T-helper 1 cell treated with Interleukin-12 subunit alpha and Interleukin-12 subunit beta and Interleukin-4 antibody, amounts not matched to agents 30 μg/mL and 1 μg/mL, for 36 hours (primary cell): ENCODE results near the gene BAD.

Experiments used
- H3K27ac Mint-ChIP-seq: one replicate; pipeline ENCODE4 v1.8.0; 2021; ENCODE audit warnings: mild to moderate bottlenecking, mixed read lengths
- H3K27me3 Mint-ChIP-seq: one replicate; pipeline ENCODE4 v1.8.0; 2021; ENCODE audit warnings: low read depth, mixed read lengths
- H3K36me3 Mint-ChIP-seq: one replicate; pipeline ENCODE4 v1.8.0; 2021; ENCODE audit warnings: low read depth, mixed read lengths
- H3K4me1 Mint-ChIP-seq: one replicate; pipeline ENCODE4 v1.8.0; 2021; ENCODE audit warnings: low read depth, mixed read lengths
- H3K4me3 Mint-ChIP-seq: one replicate; pipeline ENCODE4 v1.8.0; 2021; ENCODE audit warnings: mild to moderate bottlenecking, moderate library complexity, mixed read lengths
- H3K9me3 Mint-ChIP-seq: one replicate; pipeline ENCODE4 v1.8.0; 2021; ENCODE audit warnings: mixed read lengths

BAD gene

GRCh38 chr11:64224891-64225607, 59.4 kb downstream of the BAD start:
- H3K4me1 Mint-ChIP-seq: peaks cover 20% of the 10 kb centered on the region
- H3K27ac Mint-ChIP-seq: peak overlapping the region; percentile 79
- peak overlapping the region; percentile 88 for H3K4me3 Mint-ChIP-seq
- peaks cover under 1% of the 10 kb centered on the region for H3K36me3 Mint-ChIP-seq
- no peaks in the 10 kb centered on the region for H3K9me3 Mint-ChIP-seq
- no peaks in the 10 kb centered on the region for H3K27me3 Mint-ChIP-seq

- Mint-ChIP-seq H3K27me3 (no peaks in the 10 kb centered on the region), H3K4me3 (peak overlapping the region; percentile 88), H3K9me3 (no peaks in the 10 kb centered on the region), H3K4me1 (peaks cover 14% of the 10 kb centered on the region), H3K27ac (peak overlapping the region; percentile 79), H3K36me3 (peaks cover 2% of the 10 kb centered on the region)
Observed at GRCh38 chr11:64224151-64224890, 60.1 kb downstream of the BAD start.

- H3K27ac Mint-ChIP-seq: no peak overlapping the region
- peaks cover 8% of the 10 kb centered on the region for H3K36me3 Mint-ChIP-seq
- no peaks in the 10 kb centered on the region for H3K27me3 Mint-ChIP-seq
- peaks cover 17% of the 10 kb centered on the region for H3K4me1 Mint-ChIP-seq
- H3K4me3 Mint-ChIP-seq: no peak overlapping the region
- H3K9me3 Mint-ChIP-seq: no peaks in the 10 kb centered on the region
Observed at GRCh38 chr11:64223001-64223651, 61.3 kb downstream of the BAD start.

- no peaks in the 10 kb centered on the region for H3K9me3 Mint-ChIP-seq
- no peaks in the 10 kb centered on the region for H3K27me3 Mint-ChIP-seq
- no peak overlapping the region for H3K4me3 Mint-ChIP-seq
- peaks cover 8% of the 10 kb centered on the region for H3K36me3 Mint-ChIP-seq
- H3K4me1 Mint-ChIP-seq: peaks cover 15% of the 10 kb centered on the region
- no peak overlapping the region for H3K27ac Mint-ChIP-seq
Observed at GRCh38 chr11:64222651-64223000, 61.8 kb downstream of the BAD start.

GRCh38 chr11:64220798-64221197, 63.7 kb downstream of the BAD start:
- no peaks in the 10 kb centered on the region for H3K27me3 Mint-ChIP-seq
- H3K4me1 Mint-ChIP-seq: peaks cover 10% of the 10 kb centered on the region
- H3K9me3 Mint-ChIP-seq: no peaks in the 10 kb centered on the region
- H3K36me3 Mint-ChIP-seq: peaks cover 12% of the 10 kb centered on the region
- no peak overlapping the region for H3K27ac Mint-ChIP-seq
- H3K4me3 Mint-ChIP-seq: no peak overlapping the region

GRCh38 chr11:64220271-64220670, 64.2 kb downstream of the BAD start:
- no peaks in the 10 kb centered on the region for H3K27me3 Mint-ChIP-seq
- H3K36me3 Mint-ChIP-seq: peaks cover 12% of the 10 kb centered on the region
- no peak overlapping the region for H3K27ac Mint-ChIP-seq
- H3K9me3 Mint-ChIP-seq: no peaks in the 10 kb centered on the region
- no peak overlapping the region for H3K4me3 Mint-ChIP-seq
- H3K4me1 Mint-ChIP-seq: peaks cover 9% of the 10 kb centered on the region
